ENCODE results near the gene NCKAP5.

DNA sequence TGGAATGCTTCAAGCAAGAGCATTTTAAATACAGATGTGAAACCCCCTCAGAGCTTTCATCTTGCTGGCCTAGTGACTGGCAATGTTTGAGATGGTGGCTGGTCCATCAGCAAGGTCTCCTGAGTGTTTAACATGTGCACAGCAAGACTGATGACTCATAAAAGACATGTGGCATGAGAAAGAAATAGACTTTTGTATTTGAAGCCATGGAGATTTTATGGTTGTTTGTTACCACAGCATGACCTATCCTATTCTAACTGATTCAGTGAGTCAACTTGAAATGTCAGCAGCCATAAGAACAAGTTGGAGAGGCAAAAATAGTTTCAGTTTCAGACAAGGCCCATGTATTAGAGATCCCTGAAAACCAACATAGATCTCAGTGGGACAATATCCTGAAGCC lies 743.5 kb downstream of the NCKAP5 start:
- TF ChIP-seq EZH2phosphoT487 (IDR thresholded peaks at IDR 0.05; ENCODE audit: insufficient read depth, low read depth) (no peak), EZH2 (IDR thresholded peaks at IDR 0.05; ENCODE audit: insufficient read depth, poor library complexity, severe bottlenecking) (no peak)

Measured in GM23248 (cell line).